GM12801 (cell line): ENCODE results near the gene ALDH1B1.

Experiments
- TF ChIP-seq, protein P1 (sequence below): IDR thresholded peaks from one replicate; pipeline ENCODE4 v1.5.1; 2011; ENCODE audit warnings: control low read depth; ENCODE audit not compliant: insufficient read length; ENCODE audit errors: extremely low read depth

Gene ALDH1B1

DNA sequence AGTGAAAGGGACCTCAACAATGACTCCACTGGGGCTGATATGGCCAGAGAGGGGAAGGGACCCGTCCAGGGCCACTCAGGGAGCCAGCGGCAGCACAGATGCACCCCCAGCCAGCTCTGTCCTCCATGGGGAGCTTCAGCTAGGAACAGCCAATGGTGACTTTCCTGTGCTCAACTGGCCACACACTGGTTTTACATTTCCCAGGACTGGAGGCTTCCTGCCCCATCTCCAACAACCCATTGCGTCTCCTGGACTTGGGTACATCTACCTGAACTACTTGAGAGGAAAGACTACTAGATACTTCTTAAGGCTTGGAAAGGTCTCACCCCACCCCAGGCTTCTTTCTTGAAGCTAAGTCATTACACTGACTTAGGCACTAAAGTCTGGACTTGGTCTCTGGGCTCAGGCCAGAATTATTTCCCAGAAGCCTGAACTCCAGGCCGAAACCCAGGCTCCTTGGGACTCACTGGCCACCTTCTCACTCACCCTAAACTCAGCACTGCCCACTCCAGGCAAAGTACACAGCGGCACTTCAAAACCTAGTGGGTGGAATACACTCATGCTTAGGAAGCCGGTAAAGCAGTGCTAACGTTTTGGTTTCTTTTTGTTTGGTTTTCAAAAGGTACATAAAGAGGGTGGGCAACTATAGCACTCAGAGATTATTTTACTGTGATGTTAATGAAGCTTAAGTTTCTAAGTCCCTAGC, 30.2 kb downstream of the ALDH1B1 start:
- TF ChIP-seq, protein P1, sequence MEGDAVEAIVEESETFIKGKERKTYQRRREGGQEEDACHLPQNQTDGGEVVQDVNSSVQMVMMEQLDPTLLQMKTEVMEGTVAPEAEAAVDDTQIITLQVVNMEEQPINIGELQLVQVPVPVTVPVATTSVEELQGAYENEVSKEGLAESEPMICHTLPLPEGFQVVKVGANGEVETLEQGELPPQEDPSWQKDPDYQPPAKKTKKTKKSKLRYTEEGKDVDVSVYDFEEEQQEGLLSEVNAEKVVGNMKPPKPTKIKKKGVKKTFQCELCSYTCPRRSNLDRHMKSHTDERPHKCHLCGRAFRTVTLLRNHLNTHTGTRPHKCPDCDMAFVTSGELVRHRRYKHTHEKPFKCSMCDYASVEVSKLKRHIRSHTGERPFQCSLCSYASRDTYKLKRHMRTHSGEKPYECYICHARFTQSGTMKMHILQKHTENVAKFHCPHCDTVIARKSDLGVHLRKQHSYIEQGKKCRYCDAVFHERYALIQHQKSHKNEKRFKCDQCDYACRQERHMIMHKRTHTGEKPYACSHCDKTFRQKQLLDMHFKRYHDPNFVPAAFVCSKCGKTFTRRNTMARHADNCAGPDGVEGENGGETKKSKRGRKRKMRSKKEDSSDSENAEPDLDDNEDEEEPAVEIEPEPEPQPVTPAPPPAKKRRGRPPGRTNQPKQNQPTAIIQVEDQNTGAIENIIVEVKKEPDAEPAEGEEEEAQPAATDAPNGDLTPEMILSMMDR: no peak

DNA sequence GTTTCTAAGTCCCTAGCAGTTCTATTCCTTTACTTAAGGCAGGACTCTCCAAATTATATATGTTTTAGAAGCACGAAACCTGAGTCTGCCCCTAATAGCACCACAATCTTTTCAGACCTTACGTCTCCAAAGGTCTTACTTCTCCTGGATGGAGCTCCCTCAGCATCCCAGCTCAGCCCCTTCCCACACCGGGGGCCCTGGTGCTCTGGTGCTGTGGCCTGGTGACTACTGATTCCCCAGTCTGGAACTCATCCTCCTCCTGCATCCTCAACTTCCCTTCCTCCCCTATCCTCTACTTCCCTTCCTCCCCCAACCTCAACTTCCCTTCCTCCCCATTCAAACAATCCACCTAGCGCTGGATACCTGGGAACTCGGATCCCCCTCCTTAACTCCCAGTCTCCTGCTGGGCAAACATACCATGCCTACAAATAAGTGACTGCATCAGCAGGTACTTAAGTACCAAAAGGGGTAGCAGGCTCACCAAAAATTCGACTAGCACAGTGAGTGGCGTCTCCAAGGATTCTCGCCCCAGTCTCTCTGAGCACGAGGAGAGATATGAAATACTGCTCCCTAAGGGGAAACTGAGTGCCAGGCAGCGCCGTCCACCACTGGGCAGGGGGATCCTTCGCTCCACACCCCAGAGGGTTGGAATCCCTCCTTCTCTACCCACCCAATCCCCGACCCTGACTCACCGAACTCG, 30.9 kb downstream of the ALDH1B1 start:
- TF ChIP-seq, protein P1: no peak

DNA sequence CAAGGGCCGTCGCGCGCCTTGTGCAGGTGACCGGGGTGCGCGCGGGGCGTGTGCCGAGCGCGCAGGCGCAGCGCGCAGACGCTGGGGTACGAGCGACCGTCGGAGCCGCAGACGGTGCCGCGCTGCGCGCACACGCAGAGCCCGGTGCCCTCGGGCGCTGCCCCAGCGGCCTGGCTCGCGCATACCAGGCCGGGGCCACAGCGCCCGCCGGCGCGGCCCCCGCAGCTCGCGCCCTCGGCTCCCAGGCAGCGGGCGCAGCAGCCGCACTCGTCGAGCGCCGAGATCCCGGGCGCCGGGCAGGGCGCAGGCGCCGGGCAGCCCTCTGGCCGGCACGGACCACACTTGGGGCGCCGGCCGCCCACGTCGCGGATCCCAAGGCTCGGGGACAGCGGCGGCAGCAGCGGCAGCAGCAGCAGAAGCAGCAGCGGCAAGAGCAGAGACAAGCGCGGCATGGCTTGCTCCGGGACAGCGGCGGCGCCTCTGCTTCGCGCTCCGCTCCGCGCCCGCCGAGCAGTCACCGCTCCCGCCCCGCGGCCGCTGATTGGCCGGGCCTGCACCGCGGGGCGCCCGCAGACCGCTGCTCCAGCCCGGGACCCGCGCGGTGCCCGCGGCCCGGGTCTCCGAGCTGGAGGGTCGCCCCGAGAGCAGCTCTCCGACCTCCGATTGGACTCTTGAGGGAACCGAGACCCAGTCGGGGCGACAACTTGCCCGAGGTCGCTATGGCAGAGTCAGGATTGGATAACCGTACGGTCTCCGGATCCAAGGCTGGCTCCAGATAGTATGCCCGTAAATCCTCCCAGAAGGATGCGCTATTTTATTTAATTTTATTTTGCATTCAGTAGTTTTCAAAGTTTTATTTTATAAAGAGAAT, 31.7 kb downstream of the ALDH1B1 start, which contains the start of gene IGFBPL1:
IGFBPL1 (minus strand) TSS at position 482 of the 871 bp plus-strand sequence; CDS start at position 452, 30 bp downstream.
- TF ChIP-seq, protein P1: no peak

DNA sequence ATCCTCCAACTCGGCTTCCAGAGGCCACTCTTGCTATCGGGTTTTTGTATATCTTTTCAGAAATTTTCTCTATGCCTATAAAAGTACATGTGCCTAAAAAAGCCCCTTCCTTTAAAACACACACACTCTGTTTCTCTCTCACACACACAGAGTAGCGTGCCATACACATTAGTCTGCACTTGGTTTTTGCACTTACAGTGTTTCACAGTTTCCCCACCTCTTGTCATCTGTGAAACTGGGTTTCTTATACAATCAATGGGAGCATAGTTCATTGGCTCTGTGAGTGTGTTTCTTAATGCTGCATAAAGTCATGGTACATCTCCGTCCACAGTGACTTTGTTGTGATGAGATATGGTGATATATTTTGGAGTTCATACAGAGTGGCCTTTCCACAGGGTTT, 32.4 kb downstream of the ALDH1B1 start:
- TF ChIP-seq, protein P1: no peak

DNA sequence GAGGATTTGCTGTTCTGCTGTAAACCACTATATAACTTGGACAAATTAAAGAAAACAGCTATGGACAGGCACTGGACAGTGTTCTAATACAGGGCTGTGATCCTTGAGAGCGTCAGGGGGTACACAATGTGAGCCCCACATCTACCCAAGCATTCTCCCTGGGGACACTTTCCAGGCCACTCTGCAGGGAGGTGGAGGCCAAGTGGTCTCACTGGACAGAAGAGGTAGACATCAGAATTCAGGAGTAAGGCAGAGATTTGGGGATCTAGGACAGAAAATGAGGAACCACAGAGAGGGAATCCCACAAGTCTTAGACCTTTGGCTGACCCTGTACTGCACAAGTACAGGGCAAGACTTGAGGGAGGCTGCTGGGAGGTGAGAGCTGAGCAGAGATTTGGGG, 35.6 kb downstream of the ALDH1B1 start:
- TF ChIP-seq, protein P1: no peak

DNA sequence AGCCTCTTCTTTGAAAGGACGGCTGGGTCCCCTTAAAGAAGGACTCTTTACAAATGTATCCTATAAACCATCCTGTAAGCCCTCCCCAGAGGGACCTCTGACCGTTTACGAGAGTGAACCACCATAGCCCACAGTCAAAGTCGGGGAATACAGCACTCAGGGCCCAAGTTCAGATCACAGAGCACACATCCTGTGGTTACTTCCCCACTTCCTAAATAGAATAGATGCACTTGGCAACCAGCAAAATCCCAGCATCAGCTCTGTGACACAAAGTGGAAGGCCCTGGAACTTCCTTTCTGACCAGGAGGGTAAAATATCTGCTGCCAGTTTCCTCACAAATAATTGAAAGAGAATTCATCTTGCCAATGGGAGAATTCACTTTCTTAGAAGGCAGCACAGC, 38.6 kb downstream of the ALDH1B1 start:
- TF ChIP-seq, protein P1: no peak
